ENCODE results near the gene MACROD2.

GRCh38 chr20:15865553-15865952 is 1870.2 kb downstream of the MACROD2 start:
- no peak for TF ChIP-seq CTCF (conservative IDR thresholded peaks at IDR 0.05)
- TF ChIP-seq ZFX (IDR thresholded peaks at IDR 0.05) = no peak
